ENCODE measurements around the gene CNTNAP2. TPM values are rescaled to one million over a fixed set of nuclear protein-coding genes. Genes with fewer than 3 reads are reported as not detected.

CNTNAP2 gene
- total RNA-seq, 4 donors from 2014 or later = not detected

DNA sequence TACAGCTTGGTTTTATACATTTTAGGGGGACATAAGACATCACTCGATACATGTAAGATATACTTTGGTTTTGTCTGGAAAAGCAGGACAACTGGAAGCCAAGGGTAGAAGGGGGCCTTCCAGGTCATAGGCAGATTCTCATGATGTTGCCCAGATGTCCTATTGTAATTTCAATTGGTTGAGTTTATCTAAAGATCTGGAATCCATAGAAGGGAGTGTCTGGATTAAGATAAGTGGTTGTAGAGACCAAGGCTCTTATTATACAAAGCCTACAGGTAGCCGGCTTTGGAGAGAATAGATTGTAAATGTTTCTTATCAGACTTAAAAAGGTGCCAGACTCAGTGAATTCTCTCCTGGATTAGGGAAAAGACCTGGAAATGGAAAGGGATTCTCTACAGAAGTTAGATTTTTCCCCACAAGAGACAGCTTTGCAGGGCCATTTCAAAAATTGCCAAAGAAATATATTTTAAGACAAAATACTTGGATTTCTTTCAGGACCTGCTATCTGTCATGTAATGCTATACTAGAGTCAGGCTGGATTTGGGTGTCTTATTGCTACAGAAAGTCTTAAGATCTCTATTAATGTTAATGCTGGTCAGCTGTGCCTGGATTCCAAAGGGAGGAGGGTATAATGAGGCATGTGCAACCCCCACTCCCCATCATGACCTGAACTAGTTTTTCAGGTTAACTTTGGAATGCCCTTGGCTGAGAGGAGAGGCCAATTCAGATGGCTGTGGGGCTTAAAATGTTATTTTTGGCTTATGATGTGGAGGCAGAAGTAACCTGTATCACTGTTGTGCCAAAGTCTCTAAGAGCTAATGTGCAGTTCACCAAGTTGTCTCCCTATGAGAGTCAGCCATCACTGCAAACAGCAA, 1962.8 kb downstream of the CNTNAP2 start:
- Histone ChIP-seq H3K27ac (no peak overlapping the region), H3K9me3 (no peaks in the 10 kb centered on the region), H3K4me1 (no peaks in the 10 kb centered on the region), H3K4me3 (no peak overlapping the region), H3K36me3 (no peaks in the 10 kb centered on the region), H3K27me3 (no peaks in the 10 kb centered on the region)
- ATAC-seq = no peak
- in situ Hi-C loops (cut with MboI; ENCODE audit: low sequenced_read_pairs in 4 of 4) = no loop called here
- intact Hi-C loops (cut with DNase I; ENCODE audit: low total_unique reads) = no loop called here
- TF ChIP-seq, protein P1, sequence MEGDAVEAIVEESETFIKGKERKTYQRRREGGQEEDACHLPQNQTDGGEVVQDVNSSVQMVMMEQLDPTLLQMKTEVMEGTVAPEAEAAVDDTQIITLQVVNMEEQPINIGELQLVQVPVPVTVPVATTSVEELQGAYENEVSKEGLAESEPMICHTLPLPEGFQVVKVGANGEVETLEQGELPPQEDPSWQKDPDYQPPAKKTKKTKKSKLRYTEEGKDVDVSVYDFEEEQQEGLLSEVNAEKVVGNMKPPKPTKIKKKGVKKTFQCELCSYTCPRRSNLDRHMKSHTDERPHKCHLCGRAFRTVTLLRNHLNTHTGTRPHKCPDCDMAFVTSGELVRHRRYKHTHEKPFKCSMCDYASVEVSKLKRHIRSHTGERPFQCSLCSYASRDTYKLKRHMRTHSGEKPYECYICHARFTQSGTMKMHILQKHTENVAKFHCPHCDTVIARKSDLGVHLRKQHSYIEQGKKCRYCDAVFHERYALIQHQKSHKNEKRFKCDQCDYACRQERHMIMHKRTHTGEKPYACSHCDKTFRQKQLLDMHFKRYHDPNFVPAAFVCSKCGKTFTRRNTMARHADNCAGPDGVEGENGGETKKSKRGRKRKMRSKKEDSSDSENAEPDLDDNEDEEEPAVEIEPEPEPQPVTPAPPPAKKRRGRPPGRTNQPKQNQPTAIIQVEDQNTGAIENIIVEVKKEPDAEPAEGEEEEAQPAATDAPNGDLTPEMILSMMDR (IDR thresholded peaks at IDR 0.05 in 4 of 5, conservative IDR thresholded peaks at IDR 0.05 in 1 of 5) = no peak
- TF ChIP-seq POLR2A (IDR thresholded peaks at IDR 0.05) = no peak
- DNase-seq = no peak

DNA sequence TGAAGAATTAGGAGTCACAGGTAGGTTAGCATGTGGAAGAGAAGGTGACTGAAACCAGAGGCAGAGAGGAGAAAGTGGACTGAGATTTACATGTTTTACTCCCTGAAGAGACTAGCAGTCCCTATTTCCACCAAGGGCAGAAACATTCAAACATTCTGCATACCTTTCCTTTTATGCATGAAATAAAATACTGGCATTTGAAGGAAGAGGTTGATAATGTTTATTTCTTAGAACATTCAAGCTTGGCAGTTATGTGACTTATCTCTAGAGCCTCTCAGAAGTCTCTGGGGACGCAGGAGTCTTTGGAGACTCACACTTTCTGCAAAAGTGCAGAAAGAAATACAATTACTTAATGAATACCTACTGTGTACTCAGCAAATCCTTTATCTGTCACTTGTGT, 1966.8 kb downstream of the CNTNAP2 start:
- in situ Hi-C loops (cut with MboI; ENCODE audit: low sequenced_read_pairs in 4 of 4) = no loop called here
- no peak for DNase-seq
- H3K36me3 ChIP-seq = no peaks in the 10 kb centered on the region
- H3K9me3 ChIP-seq = no peaks in the 10 kb centered on the region
- TF ChIP-seq POLR2A (IDR thresholded peaks at IDR 0.05) = no peak
- TF ChIP-seq, protein P1 (IDR thresholded peaks at IDR 0.05 in 4 of 5, conservative IDR thresholded peaks at IDR 0.05 in 1 of 5) = no peak
- ATAC-seq = no peak
- intact Hi-C loops (cut with DNase I; ENCODE audit: low total_unique reads) = no loop called here
- no peak overlapping the region for H3K4me3 ChIP-seq
- no peak overlapping the region for H3K27ac ChIP-seq
- no peaks in the 10 kb centered on the region for H3K4me1 ChIP-seq
- H3K27me3 ChIP-seq = no peaks in the 10 kb centered on the region

DNA sequence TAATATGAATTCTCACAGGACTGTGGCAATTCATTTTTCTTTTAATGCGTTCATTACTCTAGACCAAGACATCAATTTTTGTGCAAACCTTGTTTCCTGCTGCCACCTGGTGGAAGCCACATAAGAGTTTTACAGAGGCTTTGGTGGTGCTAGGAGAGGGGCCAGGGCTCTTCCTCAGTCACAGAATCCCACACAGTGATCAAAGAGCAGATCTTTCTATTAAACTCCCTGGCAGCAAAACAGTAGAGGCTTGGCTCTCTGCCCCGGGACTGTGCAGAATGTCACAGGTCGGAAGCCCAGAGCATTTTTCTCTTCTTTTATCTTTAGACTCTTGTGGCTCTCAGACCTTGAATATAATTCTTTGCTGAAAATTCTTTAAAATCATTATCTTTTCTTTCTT, 1967.5 kb downstream of the CNTNAP2 start:
- Histone ChIP-seq H3K4me1 (no peaks in the 10 kb centered on the region), H3K9me3 (no peaks in the 10 kb centered on the region), H3K27me3 (no peaks in the 10 kb centered on the region), H3K4me3 (no peak overlapping the region), H3K36me3 (no peaks in the 10 kb centered on the region), H3K27ac (no peak overlapping the region)
- intact Hi-C loops (cut with DNase I; ENCODE audit: low total_unique reads) (no loop called here), in situ Hi-C loops (cut with MboI; ENCODE audit: low sequenced_read_pairs in 4 of 4) (no loop called here)
- ATAC-seq = no peak
- no peak for DNase-seq
- TF ChIP-seq POLR2A (IDR thresholded peaks at IDR 0.05) = no peak
- TF ChIP-seq, protein P1 (IDR thresholded peaks at IDR 0.05 in 4 of 5, conservative IDR thresholded peaks at IDR 0.05 in 1 of 5) = peak in 2 of 5 experiments; percentile 13 to 37

DNA sequence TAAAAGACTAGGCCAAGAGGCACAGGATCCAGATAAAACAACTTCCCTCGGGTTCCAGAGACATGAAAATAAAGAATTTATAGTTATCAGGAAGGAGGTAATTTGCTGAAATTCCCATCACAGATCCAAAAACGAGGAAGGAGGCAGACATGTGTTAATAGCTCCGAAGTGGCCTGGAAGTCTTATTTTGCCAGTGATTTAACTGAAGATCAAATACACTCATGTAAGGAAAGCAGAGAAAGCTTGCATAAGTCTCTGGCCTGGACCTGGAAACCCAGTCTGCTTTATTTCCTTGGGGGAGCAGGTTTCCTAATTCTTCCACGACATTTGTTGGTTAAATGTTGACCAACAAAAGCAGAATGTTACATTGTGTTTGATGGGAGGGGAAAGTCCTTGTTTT, 1975.3 kb downstream of the CNTNAP2 start:
- no peak for DNase-seq
- Histone ChIP-seq H3K9me3 (no peaks in the 10 kb centered on the region), H3K27ac (no peak overlapping the region), H3K4me1 (no peaks in the 10 kb centered on the region), H3K27me3 (no peaks in the 10 kb centered on the region), H3K4me3 (no peak overlapping the region), H3K36me3 (no peaks in the 10 kb centered on the region)
- ATAC-seq = no peak
- intact Hi-C loops (cut with DNase I; ENCODE audit: low total_unique reads) = no loop called here
- in situ Hi-C loops (cut with MboI; ENCODE audit: low sequenced_read_pairs in 4 of 4) = no loop called here
- no peak for TF ChIP-seq POLR2A (IDR thresholded peaks at IDR 0.05)
- TF ChIP-seq, protein P1 (IDR thresholded peaks at IDR 0.05 in 4 of 5, conservative IDR thresholded peaks at IDR 0.05 in 1 of 5) = no peak

All from gastrocnemius medialis (tissue), 4 donors.